HEK293 (cell line): Measurements from ENCODE around the gene PCDH9.

ENCODE experiments used
- BCL11B ChIP-seq: fragments of 450-650 bp; formaldehyde crosslinking; IDR thresholded peaks from 2 replicates; pipeline ENCODE4 v1.5.1; 2016; ENCODE audit warnings: low read depth, missing biosample characterization, missing genetic modification characterization
- GLIS1 ChIP-seq: fragments of 450-650 bp; formaldehyde crosslinking; IDR thresholded peaks from 2 replicates; pipeline ENCODE4 v1.5.1; 2016; ENCODE audit warnings: missing biosample characterization, missing genetic modification characterization
- SALL2 ChIP-seq: fragments of 450-650 bp; formaldehyde crosslinking; IDR thresholded peaks from 2 replicates; pipeline ENCODE4 v1.5.0; 2017; ENCODE audit warnings: missing biosample characterization, mild to moderate bottlenecking, missing genetic modification characterization, borderline replicate concordance
- ZBTB10 ChIP-seq: fragments of 450-650 bp; formaldehyde crosslinking; IDR thresholded peaks from 2 replicates; pipeline ENCODE4 v1.5.1; 2016; ENCODE audit warnings: missing biosample characterization, missing genetic modification characterization
- ZIC2 ChIP-seq: fragments of 450-650 bp; formaldehyde crosslinking; IDR thresholded peaks from 2 replicates; pipeline ENCODE4 v1.5.1; 2016; ENCODE audit warnings: missing biosample characterization, missing genetic modification characterization
- ZNF184 ChIP-seq: fragments of 450-650 bp; IDR thresholded peaks from 2 replicates; pipeline ENCODE4 v1.5.1; 2018; ENCODE audit warnings: missing biosample characterization, mild to moderate bottlenecking, missing genetic modification characterization
- ZNF26 ChIP-seq: fragments of 450-650 bp; formaldehyde crosslinking; IDR thresholded peaks from 2 replicates; pipeline ENCODE4 v1.5.1; 2016; ENCODE audit warnings: missing biosample characterization, missing genetic modification characterization
- ZNF266 ChIP-seq: fragments of 450-650 bp; formaldehyde crosslinking; IDR thresholded peaks from 2 replicates; pipeline ENCODE4 v1.5.1; 2016; ENCODE audit warnings: missing biosample characterization, missing genetic modification characterization, low read depth
- ZNF274 ChIP-seq, 2 experiments: fragments of 200-500 bp in 1 of 2; fragments of 450-650 bp in 1 of 2; sonication (Bioruptor generic) in 1 of 2; formaldehyde crosslinking in 1 of 2; IDR thresholded peaks; 2 replicates each; pipeline versions ENCODE4 v1.5.1 to v1.6.1; 2014 to 2016; ENCODE audit warnings: borderline replicate concordance in 1 of 2, inconsistent platforms in 1 of 2, low read length in 1 of 2, missing biosample characterization in 1 of 2, missing genetic modification characterization in 1 of 2
- ZNF391 ChIP-seq: fragments of 450-650 bp; formaldehyde crosslinking; IDR thresholded peaks from 2 replicates; pipeline ENCODE4 v1.5.1; 2016; ENCODE audit warnings: low read depth, missing biosample characterization, missing genetic modification characterization, borderline replicate concordance
- ZNF501 ChIP-seq: fragments of 450-650 bp; formaldehyde crosslinking; IDR thresholded peaks from 2 replicates; pipeline ENCODE4 v1.5.1; 2016; ENCODE audit warnings: missing biosample characterization, missing genetic modification characterization
- TF ChIP-seq, protein P1 (sequence below): fragments of 450-650 bp; formaldehyde crosslinking; conservative IDR thresholded peaks from 2 replicates; pipeline ENCODE4 v1.5.1; 2016; ENCODE audit warnings: low read depth, missing biosample characterization, missing genetic modification characterization
- TF ChIP-seq, protein P2 (sequence below): fragments of 450-650 bp; formaldehyde crosslinking; conservative IDR thresholded peaks from 2 replicates; pipeline ENCODE4 v1.5.1; 2016; ENCODE audit warnings: low read depth, missing biosample characterization, missing genetic modification characterization
- TF ChIP-seq, protein P3 (sequence below): fragments of 450-650 bp; formaldehyde crosslinking; IDR thresholded peaks from 2 replicates; pipeline ENCODE4 v1.5.1; 2016; ENCODE audit warnings: missing biosample characterization, missing genetic modification characterization, low read depth

Gene PCDH9

GRCh38 chr13:67048821-67049150 lies 181.3 kb downstream of the PCDH9 start (continued):
- TF ChIP-seq BCL11B (tag by site-specific recombination) = no peak
- TF ChIP-seq ZNF26 = no peak
- TF ChIP-seq, protein P1, sequence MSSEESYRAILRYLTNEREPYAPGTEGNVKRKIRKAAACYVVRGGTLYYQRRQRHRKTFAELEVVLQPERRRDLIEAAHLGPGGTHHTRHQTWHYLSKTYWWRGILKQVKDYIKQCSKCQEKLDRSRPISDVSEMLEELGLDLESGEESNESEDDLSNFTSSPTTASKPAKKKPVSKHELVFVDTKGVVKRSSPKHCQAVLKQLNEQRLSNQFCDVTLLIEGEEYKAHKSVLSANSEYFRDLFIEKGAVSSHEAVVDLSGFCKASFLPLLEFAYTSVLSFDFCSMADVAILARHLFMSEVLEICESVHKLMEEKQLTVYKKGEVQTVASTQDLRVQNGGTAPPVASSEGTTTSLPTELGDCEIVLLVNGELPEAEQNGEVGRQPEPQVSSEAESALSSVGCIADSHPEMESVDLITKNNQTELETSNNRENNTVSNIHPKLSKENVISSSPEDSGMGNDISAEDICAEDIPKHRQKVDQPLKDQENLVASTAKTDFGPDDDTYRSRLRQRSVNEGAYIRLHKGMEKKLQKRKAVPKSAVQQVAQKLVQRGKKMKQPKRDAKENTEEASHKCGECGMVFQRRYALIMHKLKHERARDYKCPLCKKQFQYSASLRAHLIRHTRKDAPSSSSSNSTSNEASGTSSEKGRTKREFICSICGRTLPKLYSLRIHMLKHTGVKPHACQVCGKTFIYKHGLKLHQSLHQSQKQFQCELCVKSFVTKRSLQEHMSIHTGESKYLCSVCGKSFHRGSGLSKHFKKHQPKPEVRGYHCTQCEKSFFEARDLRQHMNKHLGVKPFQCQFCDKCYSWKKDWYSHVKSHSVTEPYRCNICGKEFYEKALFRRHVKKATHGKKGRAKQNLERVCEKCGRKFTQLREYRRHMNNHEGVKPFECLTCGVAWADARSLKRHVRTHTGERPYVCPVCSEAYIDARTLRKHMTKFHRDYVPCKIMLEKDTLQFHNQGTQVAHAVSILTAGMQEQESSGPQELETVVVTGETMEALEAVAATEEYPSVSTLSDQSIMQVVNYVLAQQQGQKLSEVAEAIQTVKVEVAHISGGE (tag by site-specific recombination) = no peak
- no peak for TF ChIP-seq ZBTB10 (tag by site-specific recombination)
- TF ChIP-seq, protein P2, sequence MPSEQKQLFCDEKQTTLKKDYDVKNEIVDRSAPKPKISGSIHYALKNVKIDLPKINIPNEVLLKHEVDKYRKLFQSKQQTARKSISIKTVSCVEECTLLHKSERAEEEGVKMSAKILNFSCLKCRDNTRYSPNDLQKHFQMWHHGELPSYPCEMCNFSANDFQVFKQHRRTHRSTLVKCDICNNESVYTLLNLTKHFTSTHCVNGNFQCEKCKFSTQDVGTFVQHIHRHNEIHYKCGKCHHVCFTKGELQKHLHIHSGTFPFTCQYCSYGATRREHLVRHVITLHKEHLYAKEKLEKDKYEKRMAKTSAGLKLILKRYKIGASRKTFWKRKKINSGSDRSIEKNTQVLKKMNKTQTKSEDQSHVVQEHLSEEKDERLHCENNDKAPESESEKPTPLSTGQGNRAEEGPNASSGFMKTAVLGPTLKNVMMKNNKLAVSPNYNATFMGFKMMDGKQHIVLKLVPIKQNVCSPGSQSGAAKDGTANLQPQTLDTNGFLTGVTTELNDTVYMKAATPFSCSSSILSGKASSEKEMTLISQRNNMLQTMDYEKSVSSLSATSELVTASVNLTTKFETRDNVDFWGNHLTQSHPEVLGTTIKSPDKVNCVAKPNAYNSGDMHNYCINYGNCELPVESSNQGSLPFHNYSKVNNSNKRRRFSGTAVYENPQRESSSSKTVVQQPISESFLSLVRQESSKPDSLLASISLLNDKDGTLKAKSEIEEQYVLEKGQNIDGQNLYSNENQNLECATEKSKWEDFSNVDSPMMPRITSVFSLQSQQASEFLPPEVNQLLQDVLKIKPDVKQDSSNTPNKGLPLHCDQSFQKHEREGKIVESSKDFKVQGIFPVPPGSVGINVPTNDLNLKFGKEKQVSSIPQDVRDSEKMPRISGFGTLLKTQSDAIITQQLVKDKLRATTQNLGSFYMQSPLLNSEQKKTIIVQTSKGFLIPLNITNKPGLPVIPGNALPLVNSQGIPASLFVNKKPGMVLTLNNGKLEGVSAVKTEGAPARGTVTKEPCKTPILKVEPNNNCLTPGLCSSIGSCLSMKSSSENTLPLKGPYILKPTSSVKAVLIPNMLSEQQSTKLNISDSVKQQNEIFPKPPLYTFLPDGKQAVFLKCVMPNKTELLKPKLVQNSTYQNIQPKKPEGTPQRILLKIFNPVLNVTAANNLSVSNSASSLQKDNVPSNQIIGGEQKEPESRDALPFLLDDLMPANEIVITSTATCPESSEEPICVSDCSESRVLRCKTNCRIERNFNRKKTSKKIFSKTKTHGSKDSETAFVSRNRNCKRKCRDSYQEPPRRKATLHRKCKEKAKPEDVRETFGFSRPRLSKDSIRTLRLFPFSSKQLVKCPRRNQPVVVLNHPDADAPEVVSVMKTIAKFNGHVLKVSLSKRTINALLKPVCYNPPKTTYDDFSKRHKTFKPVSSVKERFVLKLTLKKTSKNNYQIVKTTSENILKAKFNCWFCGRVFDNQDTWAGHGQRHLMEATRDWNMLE (tag by site-specific recombination) = no peak
- TF ChIP-seq ZNF391 (tag by site-specific recombination) = no peak
- no peak for TF ChIP-seq ZIC2 (tag by site-specific recombination)
- 0 out of 2 replicates have a peak, but pooled peaks have one; percentile 13 for TF ChIP-seq GLIS1
- TF ChIP-seq ZNF274 (IDR thresholded peaks at IDR 0.05; ENCODE audit: low read length) = no peak
- no peak for TF ChIP-seq ZNF274 (tag by site-specific recombination; IDR thresholded peaks at IDR 0.05; ENCODE audit: borderline replicate concordance)
- TF ChIP-seq, protein P3, sequence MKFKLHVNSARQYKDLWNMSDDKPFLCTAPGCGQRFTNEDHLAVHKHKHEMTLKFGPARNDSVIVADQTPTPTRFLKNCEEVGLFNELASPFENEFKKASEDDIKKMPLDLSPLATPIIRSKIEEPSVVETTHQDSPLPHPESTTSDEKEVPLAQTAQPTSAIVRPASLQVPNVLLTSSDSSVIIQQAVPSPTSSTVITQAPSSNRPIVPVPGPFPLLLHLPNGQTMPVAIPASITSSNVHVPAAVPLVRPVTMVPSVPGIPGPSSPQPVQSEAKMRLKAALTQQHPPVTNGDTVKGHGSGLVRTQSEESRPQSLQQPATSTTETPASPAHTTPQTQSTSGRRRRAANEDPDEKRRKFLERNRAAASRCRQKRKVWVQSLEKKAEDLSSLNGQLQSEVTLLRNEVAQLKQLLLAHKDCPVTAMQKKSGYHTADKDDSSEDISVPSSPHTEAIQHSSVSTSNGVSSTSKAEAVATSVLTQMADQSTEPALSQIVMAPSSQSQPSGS (tag by site-specific recombination) = no peak
- TF ChIP-seq ZNF266 = no peak
- no peak for TF ChIP-seq ZNF501
- TF ChIP-seq ZNF184 (tag by site-specific recombination) = no peak
- no peak for TF ChIP-seq SALL2 (tag by site-specific recombination)
